HT-29 (cell line): Measurements from ENCODE around the gene FAM171A1. TPM values are rescaled to one million over a fixed set of nuclear protein-coding genes. Genes with fewer than 3 reads are reported as not detected.
A peak's percentile ranks its signal among the peaks of the same experiment; 100 is the strongest.
"Not testable (repeated sequence)": the region's sequence is repeated elsewhere in the genome, so short reads cannot be mapped to it uniquely, and the experiment has no call there.

ENCODE experiments used
- DNase-seq: peaks from one replicate; pipeline ENCODE4 v3.0.0-alpha.2; 2015; ENCODE audit warnings: low spot score
- total RNA-seq: library from RNA; depleted of rRNA; stranded (reverse); fragments of >200 nt; shearing (Covaris generic); gene quantifications from 2 replicates; pipeline ENCODE4 v1.2.3, GENCODE V29; 2014

The FAM171A1 gene
- total RNA-seq, 1 experiment from 2014 or later, result not detected

GRCh38 chr10:15290671-15291070, 80.4 kb downstream of the FAM171A1 start:
- DNase-seq, result no peak

- no peak for DNase-seq
Measured at GRCh38 chr10:15290150-15290549, 80.9 kb downstream of the FAM171A1 start.

GRCh38 chr10:15280974-15281373, 90.1 kb downstream of the FAM171A1 start:
- DNase-seq, result no peak

GRCh38 chr10:15280462-15280861, 90.6 kb downstream of the FAM171A1 start:
- no peak for DNase-seq

GRCh38 chr10:15279236-15279635, 91.9 kb downstream of the FAM171A1 start:
- no peak for DNase-seq

GRCh38 chr10:15278786-15279185, 92.3 kb downstream of the FAM171A1 start:
- no peak for DNase-seq

- not testable (repeated sequence) for DNase-seq
Measured at GRCh38 chr10:15276039-15276438, 95.0 kb downstream of the FAM171A1 start.

- DNase-seq, result not testable (repeated sequence)
Measured at GRCh38 chr10:15269838-15270237, 101.3 kb downstream of the FAM171A1 start.

GRCh38 chr10:15267496-15267895, 103.6 kb downstream of the FAM171A1 start:
- no peak for DNase-seq

- no peak for DNase-seq
Measured at GRCh38 chr10:15266117-15266516, 105.0 kb downstream of the FAM171A1 start.

- DNase-seq, result no peak
Measured at GRCh38 chr10:15265558-15265957, 105.5 kb downstream of the FAM171A1 start.

- DNase-seq, result no peak
Measured at GRCh38 chr10:15265056-15265455, 106.0 kb downstream of the FAM171A1 start.

- no peak for DNase-seq
Measured at GRCh38 chr10:15263657-15264323, 107.3 kb downstream of the FAM171A1 start.

GRCh38 chr10:15262036-15262713, 108.9 kb downstream of the FAM171A1 start:
- peak; percentile 16 for DNase-seq

- DNase-seq, result no peak
Measured at GRCh38 chr10:15259136-15259535, 112.0 kb downstream of the FAM171A1 start.

GRCh38 chr10:15258255-15258654, 112.8 kb downstream of the FAM171A1 start:
- no peak for DNase-seq

GRCh38 chr10:15255961-15256360, 115.1 kb downstream of the FAM171A1 start:
- no peak for DNase-seq

- DNase-seq, result no peak
Measured at GRCh38 chr10:15254808-15255648, 116.1 kb downstream of the FAM171A1 start.

GRCh38 chr10:15253951-15254807, 116.9 kb downstream of the FAM171A1 start:
- no peak for DNase-seq

- no peak for DNase-seq
Measured at GRCh38 chr10:15252396-15252795, 118.7 kb downstream of the FAM171A1 start.

- DNase-seq, result no peak
Measured at GRCh38 chr10:15251791-15252380, 119.2 kb downstream of the FAM171A1 start.
